B cell (primary cell): Measurements from ENCODE around the gene APRT. TPM values are rescaled to one million over a fixed set of nuclear protein-coding genes. Genes with fewer than 3 reads are reported as not detected.

ENCODE experiments used
- ATAC-seq: fragments of 200-7000 bp; cut with Tn5 transposase; one replicate; pipeline ENCODE4 v1.10.0; 2021; ENCODE audit warnings: low read depth, mild to moderate bottlenecking, moderate number of reproducible peaks, moderate library complexity
- CTCF ChIA-PET: fragments of 350-600 bp; sonication (Branson Sonifier 250); formaldehyde crosslinking; loops from one replicate; lab custom pipeline; 2021; ENCODE audit warnings: antibody characterized with exemption, inconsistent platforms; lab: Charles Lee
- POLR2A ChIA-PET: fragments of 350-600 bp; sonication (Branson Sonifier 250); formaldehyde crosslinking; loops from one replicate; lab custom pipeline; 2021; ENCODE audit warnings: antibody characterized with exemption; lab: Charles Lee
- DNase-seq: peaks from one replicate; pipeline ENCODE4 v3.0.0; 2013
- H2AFZ ChIP-seq: 2 replicates; pipeline ENCODE4 v1.6.1; 2012; ENCODE audit warnings: mild to moderate bottlenecking, low read depth, low read length; ENCODE audit not compliant: insufficient read depth, poor library complexity, severe bottlenecking
- H3K27ac ChIP-seq, 2 donors: 1 replicate in 1 of 2; 2 replicates in 1 of 2; pipeline ENCODE4 v1.5.1; 2012 to 2013; ENCODE audit warnings: low read length in 2 of 2, mild to moderate bottlenecking in 2 of 2, moderate library complexity in 1 of 2
- H3K27me3 ChIP-seq, 4 experiments: fragments of 200-600 bp in 1 of 4; sonication (generic) in 1 of 4; replicated peaks in 1 of 4; 1 replicate in 2 of 4; 2 replicates in 2 of 4; pipeline versions ENCODE4 v1.6.1 to v1.7.0; 2013 to 2016; ENCODE audit warnings: low read length in 3 of 4, mild to moderate bottlenecking in 2 of 4, mixed read lengths in 1 of 4, moderate library complexity in 1 of 4; ENCODE audit not compliant: insufficient read depth in 4 of 4, control insufficient read depth in 3 of 4; ENCODE audit errors: control extremely low read depth in 1 of 4
- H3K36me3 ChIP-seq, 2 experiments: replicated peaks in 1 of 2; 1 replicate in 1 of 2; 2 replicates in 1 of 2; pipeline versions ENCODE4 v1.6.1 to v1.7.1; 2013; ENCODE audit warnings: low read length in 1 of 2; ENCODE audit not compliant: insufficient read depth in 2 of 2, control insufficient read depth in 1 of 2; ENCODE audit errors: control extremely low read depth in 1 of 2, extremely low read depth in 1 of 2
- H3K4me1 ChIP-seq, 2 donors: fragments of 200-600 bp in 1 of 2; sonication (generic) in 1 of 2; 1 replicate in 1 of 2; 2 replicates in 1 of 2; pipeline versions ENCODE4 v1.5.1 to v1.6.1; 2013 to 2017; ENCODE audit warnings: low read length in 2 of 2; ENCODE audit not compliant: control insufficient read depth in 2 of 2, insufficient read depth in 2 of 2
- H3K4me2 ChIP-seq: replicated peaks from 2 replicates; pipeline ENCODE3; 2012; ENCODE audit warnings: mild to moderate bottlenecking, low read depth, low read length; ENCODE audit not compliant: poor library complexity, severe bottlenecking
- H3K4me3 ChIP-seq, 5 experiments: fragments of 200-600 bp in 1 of 5; sonication (generic) in 1 of 5; 1 replicate in 3 of 5; 2 replicates in 2 of 5; pipeline versions ENCODE4 v1.5.1 to v1.7.0; 2011 to 2016; ENCODE audit warnings: low read length in 4 of 5, mild to moderate bottlenecking in 4 of 5, low read depth in 2 of 5, control low read depth in 1 of 5, moderate library complexity in 1 of 5; ENCODE audit not compliant: insufficient read depth in 1 of 5; ENCODE audit errors: control extremely low read depth in 1 of 5, extremely low read depth in 1 of 5
- H3K79me2 ChIP-seq: fragments of 200-600 bp; sonication (generic); one replicate; pipeline ENCODE4 v1.6.0; 2016; ENCODE audit warnings: low read length; ENCODE audit not compliant: control insufficient read depth, insufficient read depth
- H3K9ac ChIP-seq: fragments of 200-600 bp; sonication (generic); 2 replicates; pipeline ENCODE4 v1.6.1; 2017; ENCODE audit warnings: mild to moderate bottlenecking, low read length, moderate library complexity
- H3K9me3 ChIP-seq, 3 donors: one replicate each; pipeline versions ENCODE4 v1.6.1 to v1.7.1; 2013; ENCODE audit warnings: low read length in 2 of 3; ENCODE audit not compliant: control insufficient read depth in 2 of 3, insufficient read depth in 1 of 3; ENCODE audit errors: control extremely low read depth in 1 of 3
- H4K20me1 ChIP-seq: 2 replicates; pipeline ENCODE4 v1.6.0; 2012; ENCODE audit warnings: mild to moderate bottlenecking, low read length; ENCODE audit not compliant: insufficient read depth, control insufficient read depth, poor library complexity, severe bottlenecking
- H3K27ac Mint-ChIP-seq: one replicate; pipeline ENCODE4 v1.8.0; 2021; ENCODE audit warnings: mixed read lengths
- H3K27me3 Mint-ChIP-seq: one replicate; pipeline ENCODE4 v1.8.0; 2021; ENCODE audit warnings: mixed read lengths
- H3K4me1 Mint-ChIP-seq: one replicate; pipeline ENCODE4 v1.8.0; 2021; ENCODE audit warnings: mixed read lengths
- H3K4me3 Mint-ChIP-seq: one replicate; pipeline ENCODE4 v1.8.0; 2021; ENCODE audit warnings: mixed read lengths
- H3K9me3 Mint-ChIP-seq: one replicate; pipeline ENCODE4 v1.8.0; 2022; ENCODE audit warnings: mixed read lengths; ENCODE audit not compliant: insufficient read depth
- CTCF ChIP-seq: fragments of 200-600 bp; IDR thresholded peaks from one replicate; pipeline ENCODE4 v1.8.0; 2022; ENCODE audit warnings: antibody characterized with exemption, mild to moderate bottlenecking
- EZH2 ChIP-seq: IDR thresholded peaks from 2 replicates; pipeline ENCODE4 v1.6.1; 2012; ENCODE audit warnings: borderline replicate concordance, low read depth, mild to moderate bottlenecking, moderate library complexity, low read length; ENCODE audit not compliant: insufficient read depth, poor library complexity, severe bottlenecking
- WGBS: methylation state at CpG from one replicate; pipeline ENCODE4 v1.1.5; 2013; ENCODE audit warnings: missing lambda C conversion rate; ENCODE audit not compliant: insufficient coverage; 5-methylcytosine and 5-hydroxymethylcytosine counted together
- intact Hi-C: fragments of 100-400 bp; cut with micrococcal nuclease; formaldehyde crosslinking; loops from one replicate; pipeline ENCODE4 v1.10.0; 2022
- polyA plus RNA-seq: library from polyadenylated mRNA; depleted of rRNA; stranded (reverse); fragments of >200 nt; gene quantifications from 2 replicates; pipeline ENCODE4 v1.2.3, GENCODE V29; 2012
- total RNA-seq, 2 donors: library from RNA; stranded (reverse); fragments of 120-200 nt in 1 of 2; gene quantifications; 1 replicate in 1 of 2; 2 replicates in 1 of 2; pipeline versions ENCODE4 v1.2.3 to v1.2.4, GENCODE V29; 2013 to 2022

APRT gene
- total and polyA plus RNA-seq, 2 donors (not counting 1 experiment from before 2014, with no cell fraction given) = 124 to 161 TPM

GRCh38 chr16:88807626-88808453, 3.9 kb downstream of the APRT start:
- POLR2A ChIA-PET = no interaction called here
- intact Hi-C loops = no loop called here

More at GRCh38 chr16:88807626-88808453, 3.9 kb downstream of the APRT start:
- H3K36me3 ChIP-seq = peaks cover 0 to 23% of the 10 kb centered on the region in 2 experiments
- no peak overlapping the region for H3K27ac ChIP-seq
- H3K4me2 ChIP-seq = no peak overlapping the region
- peaks cover 47% of the 10 kb centered on the region for H4K20me1 ChIP-seq
- CTCF ChIA-PET = no interaction called here
- H3K27me3 ChIP-seq = peaks cover 0 to 4% (median 0%) of the 10 kb centered on the region in 4 experiments
- TF ChIP-seq EZH2 (no peak), CTCF (no peak)
- H3K4me3 ChIP-seq = no peak overlapping the region
- H3K9me3 Mint-ChIP-seq = no peaks in the 10 kb centered on the region
- H3K9me3 ChIP-seq = peaks cover 0 to 5% (median 0%) of the 10 kb centered on the region in 3 donors
- no peak overlapping the region for H2AFZ ChIP-seq
- no peaks in the 10 kb centered on the region for H3K27me3 Mint-ChIP-seq
- H3K4me1 ChIP-seq = peaks cover 19 to 31% of the 10 kb centered on the region in 2 donors
- H3K79me2 ChIP-seq = peaks cover 19% of the 10 kb centered on the region
- 93% methylated on average over 26 of the region's 26 CpGs for WGBS
- H3K9ac ChIP-seq = no peak overlapping the region
- no peak for DNase-seq
- ATAC-seq = no peak
- peak overlapping the region; percentile 20 for H3K27ac Mint-ChIP-seq
- H3K4me1 Mint-ChIP-seq = peaks cover 20% of the 10 kb centered on the region
- H3K4me3 Mint-ChIP-seq = no peak overlapping the region
